PC-9 (cell line): Measurements from ENCODE around the gene NOPCHAP1. TPM values are rescaled to one million over a fixed set of nuclear protein-coding genes. Genes with fewer than 3 reads are reported as not detected.

Experiments used
- BruUV-seq: library from RNA; stranded (reverse); fragments of 400-500 nt; replicated peaks from 2 replicates; lab custom pipeline; 2021; lab: Mats Ljungman, UMichigan
- CTCF ChIA-PET: fragments of 300-600 bp; sonication (Branson Sonifier 250); formaldehyde crosslinking; loops from one replicate; lab custom pipeline; 2022; ENCODE audit warnings: antibody characterized with exemption; lab: Charles Lee
- POLR2A ChIA-PET: fragments of 300-600 bp; sonication (Branson Sonifier 250); formaldehyde crosslinking; loops from one replicate; lab custom pipeline; 2022; ENCODE audit warnings: antibody characterized with exemption; ENCODE audit not compliant: unreplicated experiment; lab: Charles Lee
- DNase-seq, 2 experiments: peaks; one replicate each; pipeline versions ENCODE4 v3.0.0 to v3.0.0-alpha.2; 2015 to 2022; ENCODE audit warnings: mixed read lengths in 1 of 2
- H2AFZ ChIP-seq: fragments of 200-600 bp; sonication (generic); 2 replicates; pipeline ENCODE4 v1.8.1; 2017; ENCODE audit warnings: antibody characterized with exemption
- H3F3A ChIP-seq: fragments of 200-600 bp; sonication (generic); 2 replicates; pipeline ENCODE4 v1.8.1; 2017; ENCODE audit warnings: antibody characterized with exemption, mild to moderate bottlenecking, low read depth; ENCODE audit not compliant: insufficient read depth
- H3K27ac ChIP-seq: fragments of 200-600 bp; sonication (generic); 2 replicates; pipeline ENCODE4 v1.6.1; 2016; ENCODE audit warnings: mixed run types
- H3K27me3 ChIP-seq: fragments of 200-600 bp; sonication (generic); 2 replicates; pipeline ENCODE4 v1.6.1; 2016; ENCODE audit warnings: low read depth, mixed run types; ENCODE audit not compliant: insufficient read depth
- H3K36me3 ChIP-seq: fragments of 200-600 bp; sonication (generic); 2 replicates; pipeline ENCODE4 v1.6.1; 2016; ENCODE audit warnings: low read depth, mixed run types
- H3K4me1 ChIP-seq: fragments of 200-600 bp; sonication (generic); replicated peaks from 2 replicates; pipeline ENCODE4 v1.6.1; 2016; ENCODE audit warnings: mixed run types; ENCODE audit not compliant: insufficient read depth
- H3K4me2 ChIP-seq: fragments of 200-600 bp; sonication (generic); 2 replicates; pipeline ENCODE4 v1.6.1; 2017; ENCODE audit warnings: mixed run types
- H3K4me3 ChIP-seq: fragments of 200-600 bp; sonication (generic); 2 replicates; pipeline ENCODE4 v1.6.1; 2016; ENCODE audit warnings: mixed run types
- H3K79me2 ChIP-seq: fragments of 200-600 bp; sonication (generic); 2 replicates; pipeline ENCODE4 v1.6.1; 2017; ENCODE audit warnings: low read depth, mixed run types
- H3K9me2 ChIP-seq: fragments of 200-600 bp; sonication (generic); 2 replicates; pipeline ENCODE4 v1.8.1; 2017; ENCODE audit warnings: mild to moderate bottlenecking; ENCODE audit not compliant: insufficient read depth
- H3K9me3 ChIP-seq: fragments of 200-600 bp; sonication (generic); 2 replicates; pipeline ENCODE4 v1.8.1; 2016; ENCODE audit warnings: low read depth; ENCODE audit not compliant: insufficient read depth
- H4K20me1 ChIP-seq: fragments of 200-600 bp; sonication (generic); 2 replicates; pipeline ENCODE4 v1.8.1; 2017; ENCODE audit not compliant: insufficient read depth
- EZH2 ChIP-seq: fragments of 200-600 bp; sonication (generic); IDR thresholded peaks from 2 replicates; pipeline ENCODE4 v1.8.0; 2017; ENCODE audit warnings: antibody characterized with exemption, low read depth
- intact Hi-C: fragments of 100-400 bp; cut with micrococcal nuclease; formaldehyde crosslinking; loops from one replicate; pipeline ENCODE4 v1.10.0; 2022; ENCODE audit not compliant: unreplicated experiment
- total RNA-seq: library from RNA; stranded (reverse); gene quantifications from 2 replicates; pipeline ENCODE4 v1.2.3, GENCODE V29; 2021
- TF ChIP-seq, protein P1 (sequence below): fragments of 200-600 bp; sonication (generic); conservative IDR thresholded peaks from 2 replicates; pipeline ENCODE4 v1.6.1; 2017; ENCODE audit warnings: mixed run types, antibody characterized with exemption, mild to moderate bottlenecking, moderate library complexity

NOPCHAP1 gene
- total RNA-seq, 1 experiment from 2014 or later, result 20.1 TPM

DNA sequence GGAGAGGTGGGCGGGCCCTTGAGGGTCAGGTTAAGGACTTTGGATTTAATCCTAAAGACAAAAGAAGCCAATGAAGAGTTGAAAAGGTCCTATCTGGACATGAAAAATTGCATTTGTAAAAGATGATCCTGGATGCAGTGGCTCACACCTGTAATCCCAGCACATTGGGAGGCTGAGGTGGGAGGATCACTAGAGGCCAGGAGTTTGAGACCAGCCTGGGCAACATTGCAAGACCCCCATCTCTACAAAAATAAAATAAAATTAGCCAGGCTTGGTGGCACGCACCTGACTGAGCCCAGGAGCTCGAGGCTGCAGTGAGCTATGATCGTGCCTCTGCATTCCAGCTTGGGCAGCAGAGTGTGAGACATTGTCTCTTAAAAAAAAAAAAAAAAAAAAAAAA is 25.7 kb upstream of the NOPCHAP1 start:
- no peak for DNase-seq
- Histone ChIP-seq H3K27me3 (no peaks in the 10 kb centered on the region), H3K4me2 (peak overlapping the region; percentile 75; the same call in 1 of the 2 replicates), H3F3A (peaks cover 16% of the 10 kb centered on the region; the same call in 1 of the 2 replicates), H3K4me1 (peaks cover 25% of the 10 kb centered on the region), H3K9me3 (no peaks in the 10 kb centered on the region), H4K20me1 (no peaks in the 10 kb centered on the region), H3K27ac (no peak overlapping the region), H2AFZ (no peak overlapping the region), H3K36me3 (no peaks in the 10 kb centered on the region), H3K79me2 (peaks cover 6% of the 10 kb centered on the region; the same call in 1 of the 2 replicates), H3K4me3 (no peak overlapping the region), H3K9me2 (no peaks in the 10 kb centered on the region)
- CTCF ChIA-PET, result no interaction called here
- POLR2A ChIA-PET, result no interaction called here
- TF ChIP-seq, protein P1, sequence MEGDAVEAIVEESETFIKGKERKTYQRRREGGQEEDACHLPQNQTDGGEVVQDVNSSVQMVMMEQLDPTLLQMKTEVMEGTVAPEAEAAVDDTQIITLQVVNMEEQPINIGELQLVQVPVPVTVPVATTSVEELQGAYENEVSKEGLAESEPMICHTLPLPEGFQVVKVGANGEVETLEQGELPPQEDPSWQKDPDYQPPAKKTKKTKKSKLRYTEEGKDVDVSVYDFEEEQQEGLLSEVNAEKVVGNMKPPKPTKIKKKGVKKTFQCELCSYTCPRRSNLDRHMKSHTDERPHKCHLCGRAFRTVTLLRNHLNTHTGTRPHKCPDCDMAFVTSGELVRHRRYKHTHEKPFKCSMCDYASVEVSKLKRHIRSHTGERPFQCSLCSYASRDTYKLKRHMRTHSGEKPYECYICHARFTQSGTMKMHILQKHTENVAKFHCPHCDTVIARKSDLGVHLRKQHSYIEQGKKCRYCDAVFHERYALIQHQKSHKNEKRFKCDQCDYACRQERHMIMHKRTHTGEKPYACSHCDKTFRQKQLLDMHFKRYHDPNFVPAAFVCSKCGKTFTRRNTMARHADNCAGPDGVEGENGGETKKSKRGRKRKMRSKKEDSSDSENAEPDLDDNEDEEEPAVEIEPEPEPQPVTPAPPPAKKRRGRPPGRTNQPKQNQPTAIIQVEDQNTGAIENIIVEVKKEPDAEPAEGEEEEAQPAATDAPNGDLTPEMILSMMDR, result no peak
- no peak for TF ChIP-seq EZH2
- intact Hi-C loops, result no loop called here
- no TSS peak for BruUV-seq

DNA sequence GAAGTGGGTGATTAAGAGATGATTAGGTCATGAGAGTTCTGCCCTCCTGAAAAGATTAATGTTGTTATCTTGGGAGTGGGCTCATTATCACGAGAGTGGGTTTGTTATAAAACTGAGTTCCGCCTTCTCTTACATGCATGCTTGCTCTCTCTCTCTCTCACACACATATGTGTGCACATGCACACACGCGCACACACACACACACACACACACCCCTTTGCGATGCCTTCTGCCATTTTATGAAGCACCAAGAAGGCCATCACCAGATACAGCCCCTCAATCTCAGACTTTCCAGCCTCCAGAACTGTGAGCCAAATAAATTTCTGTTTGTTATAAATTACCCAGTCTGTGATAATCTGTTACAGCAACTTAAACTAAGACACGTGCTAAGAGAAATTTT is 22.4 kb upstream of the NOPCHAP1 start:
- POLR2A ChIA-PET, result no interaction called here
- BruUV-seq, result no TSS peak
- H3K27ac ChIP-seq, result no peak overlapping the region
- H3K9me3 ChIP-seq, result no peaks in the 10 kb centered on the region
- DNase-seq, result no peak
- no peak overlapping the region for H3K4me2 ChIP-seq
- H3F3A ChIP-seq, result peaks cover 13% of the 10 kb centered on the region; the same call in 1 of the 2 replicates
- peaks cover 17% of the 10 kb centered on the region for H3K4me1 ChIP-seq
- H3K9me2 ChIP-seq, result no peaks in the 10 kb centered on the region
- H3K27me3 ChIP-seq, result no peaks in the 10 kb centered on the region
- H3K4me3 ChIP-seq, result no peak overlapping the region
- H2AFZ ChIP-seq, result no peak overlapping the region
- H3K36me3 ChIP-seq, result no peaks in the 10 kb centered on the region
- TF ChIP-seq, protein P1, result no peak
- no peak for TF ChIP-seq EZH2
- CTCF ChIA-PET, result interaction anchor here (0.7 kb wide), 1 partner anchor 19 kb away, joined by 3 read pairs; no protein-coding TSS in a partner anchor
- intact Hi-C loops, result no loop called here
- H3K79me2 ChIP-seq, result no peaks in the 10 kb centered on the region
- no peaks in the 10 kb centered on the region for H4K20me1 ChIP-seq

DNA sequence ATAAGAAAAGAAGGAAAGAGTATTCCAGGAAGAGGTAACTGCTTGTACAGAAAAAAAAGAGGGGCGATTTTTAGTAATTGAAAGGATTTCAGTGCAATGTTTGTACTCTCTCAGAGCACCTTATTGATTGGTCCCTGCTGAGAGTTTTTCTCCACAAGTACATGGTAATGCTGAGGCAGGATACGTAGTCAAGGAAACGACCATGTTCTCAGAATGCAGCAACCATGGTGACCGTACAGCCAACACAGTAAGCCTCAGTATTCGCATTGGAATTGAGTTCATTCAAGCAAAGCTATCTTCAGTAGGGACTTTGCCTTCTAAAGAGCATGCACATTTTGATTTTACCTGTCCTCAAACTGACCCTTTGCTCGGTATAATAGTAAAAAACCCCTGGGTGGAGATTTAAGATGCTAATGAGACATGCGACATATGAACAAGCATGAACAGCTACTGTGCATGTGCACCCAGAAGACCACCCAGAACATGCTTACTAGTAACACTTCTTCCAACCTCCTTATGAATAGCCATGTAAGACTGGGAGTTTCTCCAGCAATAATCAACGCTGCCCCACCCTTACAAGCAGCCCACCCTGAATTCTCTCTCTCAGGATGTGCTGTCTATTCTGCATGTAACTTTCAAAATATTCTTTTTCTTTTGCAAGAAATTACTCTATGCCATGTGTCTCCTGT is 21.8 kb upstream of the NOPCHAP1 start:
- Histone ChIP-seq H3K27me3 (no peaks in the 10 kb centered on the region), H3K9me3 (no peaks in the 10 kb centered on the region), H3K9me2 (no peaks in the 10 kb centered on the region), H3F3A (peaks cover 8% of the 10 kb centered on the region; the same call in 1 of the 2 replicates), H2AFZ (no peak overlapping the region), H4K20me1 (no peaks in the 10 kb centered on the region), H3K36me3 (no peaks in the 10 kb centered on the region), H3K79me2 (no peaks in the 10 kb centered on the region), H3K4me3 (no peak overlapping the region), H3K4me2 (no peak overlapping the region), H3K27ac (no peak overlapping the region), H3K4me1 (peaks cover 12% of the 10 kb centered on the region)
- TF ChIP-seq, protein P1, result no peak
- TF ChIP-seq EZH2, result no peak
- intact Hi-C loops, result no loop called here
- ChIA-PET POLR2A (no interaction called here), CTCF (interaction anchor here (0.7 kb wide), 1 partner anchor 18 kb away, joined by 3 read pairs; no protein-coding TSS in a partner anchor)
- no TSS peak for BruUV-seq
- DNase-seq, result no peak
